Measurements from ENCODE around the gene MIA3. TPM values are rescaled to one million over a fixed set of nuclear protein-coding genes. Genes with fewer than 3 reads are reported as not detected.

Gene MIA3
- total RNA-seq, 1 donor: 81.0 TPM

- peak; percentile 94 for DNase-seq (ENCODE audit: low read depth)
Observed at GRCh38 chr1:222627232-222627631, 9.3 kb downstream of the MIA3 start.

GRCh38 chr1:222629921-222630535 is 12.1 kb downstream of the MIA3 start:
- H3K4me3 ChIP-seq (ENCODE audit: low read depth, low read length): no peak overlapping the region
- no peak for TF ChIP-seq CTCF (IDR thresholded peaks at IDR 0.05; ENCODE audit: insufficient read depth, low read length)
- DNase-seq (ENCODE audit: low read depth): peak; percentile 74

More at GRCh38 chr1:222627232-222627631, 9.3 kb downstream of the MIA3 start:
- no peak for TF ChIP-seq CTCF (IDR thresholded peaks at IDR 0.05; ENCODE audit: insufficient read depth, low read length)
- H3K4me3 ChIP-seq (ENCODE audit: low read depth, low read length): no peak overlapping the region

GRCh38 chr1:222631611-222632208 is 13.8 kb downstream of the MIA3 start:
- no peak for TF ChIP-seq CTCF (IDR thresholded peaks at IDR 0.05; ENCODE audit: insufficient read depth, low read length)
- no peak for DNase-seq (ENCODE audit: low read depth)
- H3K4me3 ChIP-seq (ENCODE audit: low read depth, low read length): no peak overlapping the region

GRCh38 chr1:222632749-222633148 is 14.9 kb downstream of the MIA3 start:
- DNase-seq (ENCODE audit: low read depth): no peak
- TF ChIP-seq CTCF (IDR thresholded peaks at IDR 0.05; ENCODE audit: insufficient read depth, low read length): no peak
- no peak overlapping the region for H3K4me3 ChIP-seq (ENCODE audit: low read depth, low read length)

GRCh38 chr1:222634180-222635013 is 16.5 kb downstream of the MIA3 start:
- H3K4me3 ChIP-seq (ENCODE audit: low read depth, low read length): no peak overlapping the region
- DNase-seq (ENCODE audit: low read depth): peak; percentile 96
- peak; percentile 88 for TF ChIP-seq CTCF (IDR thresholded peaks at IDR 0.05; ENCODE audit: insufficient read depth, low read length)

GRCh38 chr1:222641269-222641948 is 23.5 kb downstream of the MIA3 start:
- no peak for TF ChIP-seq CTCF (IDR thresholded peaks at IDR 0.05; ENCODE audit: insufficient read depth, low read length)
- no peak overlapping the region for H3K4me3 ChIP-seq (ENCODE audit: low read depth, low read length)
- DNase-seq (ENCODE audit: low read depth): no peak

Data from fibroblast of the aortic adventitia (primary cell).